ENCODE data around the gene GP1BB.

DNA sequence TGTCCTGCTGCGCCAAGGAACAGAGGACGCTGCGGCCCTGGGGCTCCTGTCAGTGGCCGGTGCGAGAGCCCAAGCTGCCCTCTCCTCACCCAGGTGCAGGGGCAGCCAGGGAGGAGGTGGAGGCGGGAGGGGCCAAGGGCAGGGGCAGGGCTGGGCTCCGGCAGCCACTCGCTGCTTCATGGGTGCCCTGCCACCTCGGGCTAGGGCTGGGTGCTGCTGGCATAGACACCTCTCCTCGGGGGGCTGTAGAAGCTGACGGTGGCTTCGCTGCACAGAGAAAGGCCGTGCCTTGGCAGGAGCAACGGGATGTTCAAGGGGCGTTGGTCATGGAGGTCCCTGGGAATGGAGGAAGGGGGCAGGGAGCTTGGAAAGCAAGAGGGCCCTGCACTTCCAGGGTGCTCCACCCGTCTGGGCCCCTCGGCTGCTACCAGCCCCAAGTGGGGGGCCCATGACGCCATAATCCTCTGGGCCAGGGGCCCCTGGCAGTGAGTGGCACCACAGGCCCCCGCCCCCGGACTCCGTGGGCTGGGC, 35.6 kb downstream of the GP1BB start:
- TF ChIP-seq, protein P1, sequence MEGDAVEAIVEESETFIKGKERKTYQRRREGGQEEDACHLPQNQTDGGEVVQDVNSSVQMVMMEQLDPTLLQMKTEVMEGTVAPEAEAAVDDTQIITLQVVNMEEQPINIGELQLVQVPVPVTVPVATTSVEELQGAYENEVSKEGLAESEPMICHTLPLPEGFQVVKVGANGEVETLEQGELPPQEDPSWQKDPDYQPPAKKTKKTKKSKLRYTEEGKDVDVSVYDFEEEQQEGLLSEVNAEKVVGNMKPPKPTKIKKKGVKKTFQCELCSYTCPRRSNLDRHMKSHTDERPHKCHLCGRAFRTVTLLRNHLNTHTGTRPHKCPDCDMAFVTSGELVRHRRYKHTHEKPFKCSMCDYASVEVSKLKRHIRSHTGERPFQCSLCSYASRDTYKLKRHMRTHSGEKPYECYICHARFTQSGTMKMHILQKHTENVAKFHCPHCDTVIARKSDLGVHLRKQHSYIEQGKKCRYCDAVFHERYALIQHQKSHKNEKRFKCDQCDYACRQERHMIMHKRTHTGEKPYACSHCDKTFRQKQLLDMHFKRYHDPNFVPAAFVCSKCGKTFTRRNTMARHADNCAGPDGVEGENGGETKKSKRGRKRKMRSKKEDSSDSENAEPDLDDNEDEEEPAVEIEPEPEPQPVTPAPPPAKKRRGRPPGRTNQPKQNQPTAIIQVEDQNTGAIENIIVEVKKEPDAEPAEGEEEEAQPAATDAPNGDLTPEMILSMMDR (IDR thresholded peaks at IDR 0.05): no peak
- TF ChIP-seq POLR2A (IDR thresholded peaks at IDR 0.05) (no peak), EP300 (IDR thresholded peaks at IDR 0.05) (no peak)

All from tibial nerve (tissue), 4 donors.